ENCODE measurements around the gene MICAL3.

MICAL3 gene

GRCh38 chr22:17954200-17954859, 70.0 kb downstream of the MICAL3 start:
- TF ChIP-seq CSDC2 (CRISPR knock-in tag; IDR thresholded peaks at IDR 0.05) (no peak), SNAI2 (CRISPR knock-in tag; IDR thresholded peaks at IDR 0.05) (no peak), ZNF70 (CRISPR knock-in tag; IDR thresholded peaks at IDR 0.05) (no peak), OSR1 (CRISPR knock-in tag; IDR thresholded peaks at IDR 0.05) (no peak), GLIS3 (CRISPR knock-in tag; IDR thresholded peaks at IDR 0.05) (no peak)
- no peak for ATAC-seq

GRCh38 chr22:17953147-17953546, 71.2 kb downstream of the MICAL3 start:
- TF ChIP-seq RARB (CRISPR knock-in tag; IDR thresholded peaks at IDR 0.05) (no peak), CSRNP3 (CRISPR knock-in tag; IDR thresholded peaks at IDR 0.05) (no peak), ZC3H10 (CRISPR knock-in tag; IDR thresholded peaks at IDR 0.05) (no peak), SNAI2 (CRISPR knock-in tag; IDR thresholded peaks at IDR 0.05) (no peak), TCF4 (CRISPR knock-in tag; IDR thresholded peaks at IDR 0.05; ENCODE audit: borderline replicate concordance) (no peak), BACH2 (CRISPR knock-in tag; IDR thresholded peaks at IDR 0.05; ENCODE audit: borderline replicate concordance) (no peak), PATZ1 (CRISPR knock-in tag; IDR thresholded peaks at IDR 0.05; ENCODE audit: borderline replicate concordance) (no peak), TSHZ2 (CRISPR knock-in tag; IDR thresholded peaks at IDR 0.05) (no peak), ISL1 (CRISPR knock-in tag; IDR thresholded peaks at IDR 0.05) (no peak), OSR1 (CRISPR knock-in tag; IDR thresholded peaks at IDR 0.05) (no peak), CREB5 (CRISPR knock-in tag; IDR thresholded peaks at IDR 0.05; ENCODE audit: low read depth) (no peak), ZNF70 (CRISPR knock-in tag; IDR thresholded peaks at IDR 0.05) (no peak), ZNF8 (CRISPR knock-in tag; IDR thresholded peaks at IDR 0.05) (no peak), ZFP30 (CRISPR knock-in tag; IDR thresholded peaks at IDR 0.05) (no peak), CSDC2 (CRISPR knock-in tag; IDR thresholded peaks at IDR 0.05) (no peak), ZFP3 (CRISPR knock-in tag; IDR thresholded peaks at IDR 0.05) (no peak), GLIS3 (CRISPR knock-in tag; IDR thresholded peaks at IDR 0.05) (no peak), POU6F1 (CRISPR knock-in tag; IDR thresholded peaks at IDR 0.05; ENCODE audit: borderline replicate concordance, low read depth) (no peak), TOX (CRISPR knock-in tag; IDR thresholded peaks at IDR 0.05; ENCODE audit: borderline replicate concordance) (no peak), ZNF565 (CRISPR knock-in tag; conservative IDR thresholded peaks at IDR 0.05; ENCODE audit: low read depth) (no peak)
- no peak for ATAC-seq

- TF ChIP-seq CSRNP3 (CRISPR knock-in tag; IDR thresholded peaks at IDR 0.05) (no peak), ZFP3 (CRISPR knock-in tag; IDR thresholded peaks at IDR 0.05) (no peak)
- peak; percentile 21 for ATAC-seq
These were observed 72.0 kb downstream of the MICAL3 start for GRCh38 chr22:17952273-17952801.
